ENCODE data around the gene MAZ.

DNA sequence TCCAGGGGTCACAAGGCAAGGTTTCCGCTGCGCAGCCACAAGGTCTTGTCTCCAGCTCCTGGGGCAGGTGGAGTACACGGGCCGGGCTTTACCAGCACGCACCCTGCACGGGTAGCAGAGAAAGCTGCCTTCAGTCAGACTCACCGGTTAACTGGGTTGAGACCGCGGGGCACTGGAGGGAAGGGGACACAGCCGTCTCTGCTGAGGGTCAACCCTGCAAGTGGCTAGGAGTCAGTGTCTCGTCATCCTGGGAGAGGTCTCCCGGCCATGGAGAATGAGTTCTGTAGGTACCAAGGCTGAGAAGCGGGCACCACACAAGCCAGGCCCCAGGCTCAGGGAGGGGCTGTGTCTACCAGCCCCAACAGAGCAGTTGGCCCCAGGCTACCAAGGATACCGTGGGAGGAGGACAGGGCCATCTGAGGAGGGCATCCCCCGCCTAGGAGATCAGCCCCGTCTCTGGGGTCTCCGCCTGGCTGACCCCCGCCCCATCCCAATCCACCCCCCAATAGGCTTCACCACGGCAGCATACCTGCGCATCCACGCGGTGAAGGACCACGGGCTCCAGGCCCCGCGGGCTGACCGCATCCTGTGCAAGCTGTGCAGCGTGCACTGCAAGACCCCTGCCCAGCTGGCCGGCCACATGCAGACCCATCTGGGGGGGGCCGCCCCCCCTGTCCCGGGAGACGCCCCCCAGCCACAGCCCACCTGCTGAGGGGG, 2.9 kb downstream of the MAZ start:
- TF ChIP-seq SP1 (IDR thresholded peaks at IDR 0.05) (no peak), CTCF (IDR thresholded peaks at IDR 0.05; ENCODE audit: low read depth, low read length, missing input control) (no peak), MAX (IDR thresholded peaks at IDR 0.05) (no peak), ZBTB33 (IDR thresholded peaks at IDR 0.05) (no peak), ATF3 (IDR thresholded peaks at IDR 0.05) (no peak), RXRA (IDR thresholded peaks at IDR 0.05) (no peak), NR2F2 (IDR thresholded peaks at IDR 0.05) (no peak), HNF4G (IDR thresholded peaks at IDR 0.05) (no peak), TAF1 (conservative IDR thresholded peaks at IDR 0.05) (no peak), JUND (IDR thresholded peaks at IDR 0.05) (no peak), FOXA1 (IDR thresholded peaks at IDR 0.05) (no peak), EGR1 (IDR thresholded peaks at IDR 0.05; ENCODE audit: low read depth in 2 of 2) (no peak), GABPA (IDR thresholded peaks at IDR 0.05 in 1 of 2, conservative IDR thresholded peaks at IDR 0.05 in 1 of 2) (no peak)
- TF ChIP-seq, protein P1, sequence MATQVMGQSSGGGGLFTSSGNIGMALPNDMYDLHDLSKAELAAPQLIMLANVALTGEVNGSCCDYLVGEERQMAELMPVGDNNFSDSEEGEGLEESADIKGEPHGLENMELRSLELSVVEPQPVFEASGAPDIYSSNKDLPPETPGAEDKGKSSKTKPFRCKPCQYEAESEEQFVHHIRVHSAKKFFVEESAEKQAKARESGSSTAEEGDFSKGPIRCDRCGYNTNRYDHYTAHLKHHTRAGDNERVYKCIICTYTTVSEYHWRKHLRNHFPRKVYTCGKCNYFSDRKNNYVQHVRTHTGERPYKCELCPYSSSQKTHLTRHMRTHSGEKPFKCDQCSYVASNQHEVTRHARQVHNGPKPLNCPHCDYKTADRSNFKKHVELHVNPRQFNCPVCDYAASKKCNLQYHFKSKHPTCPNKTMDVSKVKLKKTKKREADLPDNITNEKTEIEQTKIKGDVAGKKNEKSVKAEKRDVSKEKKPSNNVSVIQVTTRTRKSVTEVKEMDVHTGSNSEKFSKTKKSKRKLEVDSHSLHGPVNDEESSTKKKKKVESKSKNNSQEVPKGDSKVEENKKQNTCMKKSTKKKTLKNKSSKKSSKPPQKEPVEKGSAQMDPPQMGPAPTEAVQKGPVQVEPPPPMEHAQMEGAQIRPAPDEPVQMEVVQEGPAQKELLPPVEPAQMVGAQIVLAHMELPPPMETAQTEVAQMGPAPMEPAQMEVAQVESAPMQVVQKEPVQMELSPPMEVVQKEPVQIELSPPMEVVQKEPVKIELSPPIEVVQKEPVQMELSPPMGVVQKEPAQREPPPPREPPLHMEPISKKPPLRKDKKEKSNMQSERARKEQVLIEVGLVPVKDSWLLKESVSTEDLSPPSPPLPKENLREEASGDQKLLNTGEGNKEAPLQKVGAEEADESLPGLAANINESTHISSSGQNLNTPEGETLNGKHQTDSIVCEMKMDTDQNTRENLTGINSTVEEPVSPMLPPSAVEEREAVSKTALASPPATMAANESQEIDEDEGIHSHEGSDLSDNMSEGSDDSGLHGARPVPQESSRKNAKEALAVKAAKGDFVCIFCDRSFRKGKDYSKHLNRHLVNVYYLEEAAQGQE (IDR thresholded peaks at IDR 0.05): no peak
